ENCODE measurements around the gene FBXO31. TPM values are rescaled to one million over a fixed set of nuclear protein-coding genes. Genes with fewer than 3 reads are reported as not detected.
A peak's percentile ranks its signal among the peaks of the same experiment; 100 is the strongest.

Gene FBXO31
- total RNA-seq, 1 experiment from 2014 or later = 53.9 TPM

- ChIA-PET POLR2A (no interaction called here), CTCF (interaction anchor here (0.6 to 2.4 kb wide), 4 partner anchors 9 to 310 kb away, joined by 3 to 8 read pairs (median 4); no protein-coding TSS in a partner anchor)
- no peaks in the 10 kb centered on the region for H3K9me3 Mint-ChIP-seq (ENCODE audit: unreplicated experiment)
- peaks cover 18% of the 10 kb centered on the region for H3K36me3 Mint-ChIP-seq (ENCODE audit: insufficient read depth, unreplicated experiment)
- intact Hi-C loops (cut with micrococcal nuclease) = no loop called here
- peaks cover 8% of the 10 kb centered on the region for H3K4me1 Mint-ChIP-seq (ENCODE audit: insufficient read depth, unreplicated experiment)
- H3K4me3 Mint-ChIP-seq (ENCODE audit: unreplicated experiment) = no peak overlapping the region
- TF ChIP-seq CTCF (IDR thresholded peaks at IDR 0.05; ENCODE audit: unreplicated experiment) = no peak
- no TSS peak for BruUV-seq (replicated peaks)
- no peaks in the 10 kb centered on the region for H3K27me3 Mint-ChIP-seq (ENCODE audit: insufficient read depth, unreplicated experiment)
- no peak for DNase-seq (ENCODE audit: unreplicated experiment)
- H3K27ac Mint-ChIP-seq (ENCODE audit: low read depth, unreplicated experiment) = no peak overlapping the region
Measured at GRCh38 chr16:87326151-87326571, 57.4 kb downstream of the FBXO31 start.

- H3K27ac Mint-ChIP-seq (ENCODE audit: low read depth, unreplicated experiment) = no peak overlapping the region
- DNase-seq (ENCODE audit: unreplicated experiment) = no peak
- H3K27me3 Mint-ChIP-seq (ENCODE audit: insufficient read depth, unreplicated experiment) = no peaks in the 10 kb centered on the region
- H3K4me3 Mint-ChIP-seq (ENCODE audit: unreplicated experiment) = no peak overlapping the region
- BruUV-seq (replicated peaks) = no TSS peak
- TF ChIP-seq CTCF (IDR thresholded peaks at IDR 0.05; ENCODE audit: unreplicated experiment) = no peak
- intact Hi-C loops (cut with micrococcal nuclease) = loop anchor here (2.0 kb wide), 2 partner anchors 69 to 311 kb away; no protein-coding TSS in a partner anchor
- ChIA-PET CTCF (interaction anchor here (0.6 to 2.4 kb wide), 4 partner anchors 8 to 311 kb away, joined by 3 to 8 read pairs (median 5); no protein-coding TSS in a partner anchor), POLR2A (interaction anchor here (0.6 kb wide), 1 partner anchor 37 kb away, joined by 3 read pairs; no protein-coding TSS in a partner anchor)
- H3K9me3 Mint-ChIP-seq (ENCODE audit: unreplicated experiment) = no peaks in the 10 kb centered on the region
- peaks cover 8% of the 10 kb centered on the region for H3K4me1 Mint-ChIP-seq (ENCODE audit: insufficient read depth, unreplicated experiment)
- H3K36me3 Mint-ChIP-seq (ENCODE audit: insufficient read depth, unreplicated experiment) = peaks cover 17% of the 10 kb centered on the region
Measured at GRCh38 chr16:87325423-87325858, 58.1 kb downstream of the FBXO31 start.

- peaks cover 12% of the 10 kb centered on the region for H3K36me3 Mint-ChIP-seq (ENCODE audit: insufficient read depth, unreplicated experiment)
- intact Hi-C loops (cut with micrococcal nuclease) = loop anchor here (2.0 kb wide), 2 partner anchors 70 to 312 kb away; no protein-coding TSS in a partner anchor
- no peaks in the 10 kb centered on the region for H3K9me3 Mint-ChIP-seq (ENCODE audit: unreplicated experiment)
- TF ChIP-seq CTCF (IDR thresholded peaks at IDR 0.05; ENCODE audit: unreplicated experiment) = peak; percentile 83
- peaks cover 8% of the 10 kb centered on the region for H3K4me1 Mint-ChIP-seq (ENCODE audit: insufficient read depth, unreplicated experiment)
- H3K27ac Mint-ChIP-seq (ENCODE audit: low read depth, unreplicated experiment) = no peak overlapping the region
- BruUV-seq (replicated peaks) = no TSS peak
- no peaks in the 10 kb centered on the region for H3K27me3 Mint-ChIP-seq (ENCODE audit: insufficient read depth, unreplicated experiment)
- ChIA-PET POLR2A (interaction anchor here (0.6 kb wide), 1 partner anchor 38 kb away, joined by 3 read pairs; no protein-coding TSS in a partner anchor), CTCF (interaction anchor here (0.6 to 2.4 kb wide), 8 partner anchors 9 to 1315 kb away, joined by 3 to 8 read pairs (median 4); no protein-coding TSS in a partner anchor)
- H3K4me3 Mint-ChIP-seq (ENCODE audit: unreplicated experiment) = no peak overlapping the region
- DNase-seq (ENCODE audit: unreplicated experiment) = peak; percentile 22
Measured at GRCh38 chr16:87324411-87325275, 58.9 kb downstream of the FBXO31 start.

GRCh38 chr16:87323727-87324410, 59.7 kb downstream of the FBXO31 start:
- no TSS peak for BruUV-seq (replicated peaks)
- ChIA-PET CTCF (interaction anchor here (0.6 to 2.0 kb wide), 6 partner anchors 10 to 1316 kb away, joined by 3 to 6 read pairs (median 4); no protein-coding TSS in a partner anchor), POLR2A (no interaction called here)
- Mint-ChIP-seq H3K27ac (ENCODE audit: low read depth, unreplicated experiment) (no peak overlapping the region), H3K36me3 (ENCODE audit: insufficient read depth, unreplicated experiment) (peaks cover 6% of the 10 kb centered on the region), H3K4me3 (ENCODE audit: unreplicated experiment) (no peak overlapping the region), H3K27me3 (ENCODE audit: insufficient read depth, unreplicated experiment) (no peaks in the 10 kb centered on the region), H3K9me3 (ENCODE audit: unreplicated experiment) (no peaks in the 10 kb centered on the region), H3K4me1 (ENCODE audit: insufficient read depth, unreplicated experiment) (peaks cover 8% of the 10 kb centered on the region)
- TF ChIP-seq CTCF (IDR thresholded peaks at IDR 0.05; ENCODE audit: unreplicated experiment) = no peak
- intact Hi-C loops (cut with micrococcal nuclease) = loop anchor here (2.0 kb wide), 2 partner anchors 71 to 313 kb away; no protein-coding TSS in a partner anchor
- DNase-seq (ENCODE audit: unreplicated experiment) = no peak
